ENCODE measurements around the gene UBE2C.

Gene UBE2C

GRCh38 chr20:45823949-45824835 lies 11.7 kb downstream of the UBE2C start (continued):
- no peak for TF ChIP-seq SNAI2 (CRISPR knock-in tag; IDR thresholded peaks at IDR 0.05)

- no peak for TF ChIP-seq ZFP30 (CRISPR knock-in tag; IDR thresholded peaks at IDR 0.05)
- no peak for TF ChIP-seq TSHZ2 (CRISPR knock-in tag; IDR thresholded peaks at IDR 0.05)
- TF ChIP-seq ZFP3 (CRISPR knock-in tag; IDR thresholded peaks at IDR 0.05), result no peak
- TF ChIP-seq ISL1 (CRISPR knock-in tag; IDR thresholded peaks at IDR 0.05), result no peak
- no peak for TF ChIP-seq ZNF70 (CRISPR knock-in tag; IDR thresholded peaks at IDR 0.05)
- no peak for TF ChIP-seq OSR1 (CRISPR knock-in tag; IDR thresholded peaks at IDR 0.05)
- TF ChIP-seq CREB5 (CRISPR knock-in tag; IDR thresholded peaks at IDR 0.05; ENCODE audit: low read depth), result no peak
- TF ChIP-seq ZNF8 (CRISPR knock-in tag; IDR thresholded peaks at IDR 0.05), result no peak
- no peak for TF ChIP-seq CSRNP3 (CRISPR knock-in tag; IDR thresholded peaks at IDR 0.05)
- TF ChIP-seq TOX (CRISPR knock-in tag; IDR thresholded peaks at IDR 0.05; ENCODE audit: borderline replicate concordance), result no peak
- TF ChIP-seq RARB (CRISPR knock-in tag; IDR thresholded peaks at IDR 0.05), result no peak
- TF ChIP-seq TCF4 (CRISPR knock-in tag; IDR thresholded peaks at IDR 0.05; ENCODE audit: borderline replicate concordance), result no peak
- TF ChIP-seq ZC3H10 (CRISPR knock-in tag; IDR thresholded peaks at IDR 0.05), result no peak
- peak; percentile 74 for ATAC-seq
Measured at GRCh38 chr20:45826381-45827019, 14.1 kb downstream of the UBE2C start.

- ATAC-seq, result no peak
- TF ChIP-seq TCF4 (CRISPR knock-in tag; IDR thresholded peaks at IDR 0.05; ENCODE audit: borderline replicate concordance), result no peak
- TF ChIP-seq ZFP3 (CRISPR knock-in tag; IDR thresholded peaks at IDR 0.05), result no peak
- TF ChIP-seq CSRNP3 (CRISPR knock-in tag; IDR thresholded peaks at IDR 0.05), result no peak
- TF ChIP-seq PPARA (CRISPR knock-in tag; IDR thresholded peaks at IDR 0.05; ENCODE audit: borderline replicate concordance), result no peak
- TF ChIP-seq TOX (CRISPR knock-in tag; IDR thresholded peaks at IDR 0.05; ENCODE audit: borderline replicate concordance), result no peak
- TF ChIP-seq POU6F1 (CRISPR knock-in tag; IDR thresholded peaks at IDR 0.05; ENCODE audit: borderline replicate concordance, low read depth), result no peak
Measured at GRCh38 chr20:45827030-45827652, 14.7 kb downstream of the UBE2C start, which contains the start of gene TNNC2. TNNC2 (minus strand) TSS chr20:45827312; CDS start chr20:45827248, 64 bp downstream.

- TF ChIP-seq PPARA (CRISPR knock-in tag; IDR thresholded peaks at IDR 0.05; ENCODE audit: borderline replicate concordance), result no peak
- TF ChIP-seq GLIS3 (CRISPR knock-in tag; IDR thresholded peaks at IDR 0.05), result no peak
- no peak for TF ChIP-seq SNAI2 (CRISPR knock-in tag; IDR thresholded peaks at IDR 0.05)
- no peak for TF ChIP-seq PATZ1 (CRISPR knock-in tag; IDR thresholded peaks at IDR 0.05; ENCODE audit: borderline replicate concordance)
- TF ChIP-seq ZNF565 (CRISPR knock-in tag; conservative IDR thresholded peaks at IDR 0.05; ENCODE audit: low read depth), result no peak
- no peak for ATAC-seq
Measured at GRCh38 chr20:45827712-45828111, 15.3 kb downstream of the UBE2C start.

Measured in SK-N-SH treated with all-trans-retinoic acid at 6 μM for 48 hours (cell line).